LNCaP clone FGC (cell line): ENCODE results near the gene CSNK1G3.
A peak's percentile ranks its signal among the peaks of the same experiment; 100 is the strongest.
"Not testable (repeated sequence)": the region's sequence is repeated elsewhere in the genome, so short reads cannot be mapped to it uniquely, and the experiment has no call there.

Source experiments
- DNase-seq: peaks from one replicate; pipeline ENCODE4 v3.0.0-alpha.2; 2011; ENCODE audit warnings: low read depth
- H3K4me3 ChIP-seq: 2 replicates; pipeline ENCODE4 v1.5.1; 2011; ENCODE audit warnings: mild to moderate bottlenecking, low read depth, low read length, control low read depth
- TF ChIP-seq, protein P1 (sequence below): IDR thresholded peaks from 2 replicates; pipeline ENCODE4 v1.5.1; 2012; ENCODE audit warnings: mild to moderate bottlenecking; ENCODE audit not compliant: control insufficient read depth, insufficient read depth; ENCODE audit errors: extremely low read depth

Gene CSNK1G3

DNA sequence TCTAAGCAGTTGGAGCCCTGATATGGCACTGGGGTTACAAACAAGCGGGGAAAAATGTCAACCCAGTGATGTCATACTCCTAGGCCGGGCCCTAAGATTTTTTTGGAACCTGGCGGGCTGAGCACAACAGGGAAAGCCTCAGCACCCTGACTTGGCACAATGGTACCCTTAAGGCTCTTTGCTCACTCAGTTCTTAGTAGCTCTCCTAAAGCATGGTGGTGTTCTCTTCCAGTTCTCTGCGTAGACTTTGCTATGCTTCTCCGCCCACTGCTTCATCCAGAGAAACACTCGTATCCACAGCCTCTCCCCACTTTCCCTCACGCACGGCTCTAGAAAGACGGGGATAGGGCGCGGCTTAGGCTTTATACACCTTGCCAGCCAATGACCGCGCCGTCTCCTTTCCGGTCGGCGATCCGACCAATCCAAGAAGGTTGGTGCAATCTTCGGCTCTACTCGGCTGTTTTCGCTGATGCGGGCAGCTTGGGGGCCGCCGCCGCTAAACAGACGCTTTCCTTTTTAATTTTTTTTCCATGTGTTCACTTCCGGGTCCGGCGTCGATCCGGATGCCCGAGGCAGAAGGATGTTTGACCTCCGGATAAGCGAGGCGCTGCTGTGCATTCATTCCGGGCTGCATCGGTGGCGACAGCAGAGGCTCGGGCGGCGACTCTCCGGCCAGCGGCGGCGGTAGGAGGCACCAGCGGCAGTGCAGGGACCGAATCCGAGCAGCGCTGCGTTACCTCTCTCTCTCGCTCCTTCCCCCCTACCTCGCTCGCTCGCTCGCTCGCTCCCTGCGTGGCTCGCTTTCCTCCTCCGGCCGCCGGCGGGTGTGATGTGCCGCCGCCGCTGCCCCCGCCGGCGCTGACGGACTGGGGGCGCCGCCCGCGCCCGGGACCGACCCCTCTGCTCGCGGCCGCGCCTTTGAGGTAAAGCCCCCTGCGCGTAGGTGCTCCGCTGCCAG is at the start of gene CSNK1G3:
Gene CSNK1G3 (plus strand): TSS at position 530 of the 958 bp plus-strand sequence. CDS start 33,487 bp downstream, outside the sequence.
- DNase-seq, result peak; percentile 93
- TF ChIP-seq, protein P1, sequence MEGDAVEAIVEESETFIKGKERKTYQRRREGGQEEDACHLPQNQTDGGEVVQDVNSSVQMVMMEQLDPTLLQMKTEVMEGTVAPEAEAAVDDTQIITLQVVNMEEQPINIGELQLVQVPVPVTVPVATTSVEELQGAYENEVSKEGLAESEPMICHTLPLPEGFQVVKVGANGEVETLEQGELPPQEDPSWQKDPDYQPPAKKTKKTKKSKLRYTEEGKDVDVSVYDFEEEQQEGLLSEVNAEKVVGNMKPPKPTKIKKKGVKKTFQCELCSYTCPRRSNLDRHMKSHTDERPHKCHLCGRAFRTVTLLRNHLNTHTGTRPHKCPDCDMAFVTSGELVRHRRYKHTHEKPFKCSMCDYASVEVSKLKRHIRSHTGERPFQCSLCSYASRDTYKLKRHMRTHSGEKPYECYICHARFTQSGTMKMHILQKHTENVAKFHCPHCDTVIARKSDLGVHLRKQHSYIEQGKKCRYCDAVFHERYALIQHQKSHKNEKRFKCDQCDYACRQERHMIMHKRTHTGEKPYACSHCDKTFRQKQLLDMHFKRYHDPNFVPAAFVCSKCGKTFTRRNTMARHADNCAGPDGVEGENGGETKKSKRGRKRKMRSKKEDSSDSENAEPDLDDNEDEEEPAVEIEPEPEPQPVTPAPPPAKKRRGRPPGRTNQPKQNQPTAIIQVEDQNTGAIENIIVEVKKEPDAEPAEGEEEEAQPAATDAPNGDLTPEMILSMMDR, result no peak; the same call in 1 of the 2 replicates
- H3K4me3 ChIP-seq, result peak within 1 kb of the TSS; percentile 70

DNA sequence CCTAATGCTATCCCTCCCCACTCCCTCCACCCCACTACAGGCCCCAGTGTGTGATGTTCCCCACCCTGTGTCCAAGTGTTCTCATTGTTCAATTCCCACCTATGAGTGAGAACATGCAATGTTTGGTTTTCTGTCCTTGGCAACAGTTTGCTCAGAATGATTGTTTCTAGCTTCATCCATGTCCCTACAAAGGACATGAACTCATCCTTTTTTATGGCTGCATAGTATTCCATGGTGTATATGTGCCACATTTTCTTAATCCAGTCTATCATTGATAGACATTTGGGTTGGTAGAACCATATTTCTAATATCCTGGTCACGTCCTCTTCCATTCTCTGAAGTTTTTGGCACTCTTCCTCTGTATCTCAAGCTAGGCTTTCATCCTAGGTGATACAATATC is 45.1 kb upstream of the CSNK1G3 start:
- DNase-seq, H3K4me3 ChIP-seq: not testable (repeated sequence)

DNA sequence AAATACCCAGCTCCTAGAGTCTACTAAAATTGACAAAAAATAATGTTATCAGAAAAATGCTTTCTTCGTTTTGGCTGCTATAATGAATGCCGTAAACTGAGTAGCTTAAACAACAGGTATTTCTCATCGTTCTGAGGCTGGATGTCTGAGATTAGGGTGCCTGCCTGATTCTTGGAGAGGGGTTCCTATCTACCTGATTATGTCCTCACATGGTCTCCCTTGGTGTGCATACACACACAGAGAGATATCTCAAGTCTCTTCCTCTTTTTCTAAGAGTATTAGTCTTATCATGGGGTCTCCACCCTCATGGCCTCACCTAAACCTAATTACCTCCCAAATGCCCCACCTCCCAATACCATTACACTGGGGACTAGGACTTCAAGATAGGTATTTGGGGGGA is 40.6 kb upstream of the CSNK1G3 start:
- H3K4me3 ChIP-seq, result no peak overlapping the region
- TF ChIP-seq, protein P1, result no peak
- no peak for DNase-seq

DNA sequence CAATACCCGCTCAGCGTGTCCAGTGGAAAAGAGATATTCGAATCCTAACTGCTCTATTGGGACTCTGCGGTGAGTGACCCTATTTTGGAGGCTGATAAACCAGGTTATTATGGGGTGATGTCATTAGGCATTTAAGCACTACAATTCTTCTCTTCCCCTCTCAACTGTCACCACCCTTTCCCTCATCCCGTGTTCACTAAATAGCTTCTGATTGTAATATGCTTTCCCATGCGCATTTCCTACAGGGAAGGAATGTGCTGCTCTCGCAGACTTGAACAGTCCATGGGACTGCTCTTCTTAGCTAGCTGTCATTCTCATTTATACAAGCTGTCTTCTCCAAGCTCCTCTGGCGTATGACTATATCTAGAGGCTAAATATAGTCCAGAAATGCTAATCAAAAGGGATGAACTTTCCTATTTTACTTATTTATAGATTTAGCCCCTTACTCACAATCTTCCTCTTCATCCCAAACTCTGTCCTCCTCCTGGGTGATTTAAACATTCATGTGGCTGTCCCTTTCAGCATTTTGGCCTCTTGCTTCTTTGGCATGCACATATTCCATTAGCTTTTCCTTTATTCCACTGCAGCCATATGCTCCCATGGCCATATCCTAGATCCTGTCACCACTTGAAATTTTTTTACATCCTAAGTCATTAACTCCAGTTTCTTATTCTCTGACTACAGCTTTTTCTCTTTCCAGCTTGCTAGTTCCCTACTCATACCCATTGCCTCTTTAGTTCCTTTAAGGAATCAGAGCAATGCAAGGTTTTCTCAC is 39.6 kb upstream of the CSNK1G3 start:
- TF ChIP-seq, protein P1, result no peak
- DNase-seq, result no peak
- no peak overlapping the region for H3K4me3 ChIP-seq

DNA sequence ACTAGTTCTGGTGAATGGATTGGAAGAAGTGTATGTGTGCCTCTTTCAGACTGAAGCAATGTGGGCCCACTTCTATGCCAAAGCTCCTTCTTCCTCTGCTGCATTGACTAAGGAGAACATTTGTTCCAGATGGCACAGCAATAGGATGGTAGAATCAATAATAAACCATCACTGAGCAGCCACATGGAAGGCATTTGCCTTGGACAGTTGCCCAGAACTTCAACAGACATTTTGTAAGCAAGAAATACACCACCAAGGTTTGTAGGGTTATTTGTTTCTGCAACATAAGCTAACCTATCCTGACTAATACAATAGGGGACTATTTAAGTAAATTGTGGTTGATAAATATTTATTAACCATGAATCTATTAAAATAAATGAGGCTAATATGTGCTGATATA is 37.7 kb upstream of the CSNK1G3 start:
- DNase-seq, result no peak
- TF ChIP-seq, protein P1, result no peak
- H3K4me3 ChIP-seq, result no peak overlapping the region

DNA sequence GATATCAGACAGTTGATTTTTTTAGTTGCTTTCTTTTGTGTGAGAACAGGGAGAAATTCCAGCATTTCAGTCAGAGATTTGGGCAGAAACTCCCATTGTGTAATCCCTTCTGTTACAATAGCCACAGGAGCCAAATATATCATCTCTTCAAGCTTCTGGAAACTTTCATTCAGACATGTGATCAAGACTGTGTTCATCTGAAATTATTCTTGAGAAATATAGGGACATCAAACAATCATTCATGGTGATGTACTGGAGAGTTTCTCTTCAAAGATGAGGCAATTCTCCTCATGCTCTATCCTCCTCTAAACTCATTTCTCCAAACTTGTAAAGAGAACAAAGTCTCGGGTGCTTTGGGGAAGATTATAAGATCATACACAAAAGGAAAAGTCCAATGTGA is 35.2 kb upstream of the CSNK1G3 start:
- TF ChIP-seq, protein P1, result no peak
- no peak overlapping the region for H3K4me3 ChIP-seq
- DNase-seq, result no peak

DNA sequence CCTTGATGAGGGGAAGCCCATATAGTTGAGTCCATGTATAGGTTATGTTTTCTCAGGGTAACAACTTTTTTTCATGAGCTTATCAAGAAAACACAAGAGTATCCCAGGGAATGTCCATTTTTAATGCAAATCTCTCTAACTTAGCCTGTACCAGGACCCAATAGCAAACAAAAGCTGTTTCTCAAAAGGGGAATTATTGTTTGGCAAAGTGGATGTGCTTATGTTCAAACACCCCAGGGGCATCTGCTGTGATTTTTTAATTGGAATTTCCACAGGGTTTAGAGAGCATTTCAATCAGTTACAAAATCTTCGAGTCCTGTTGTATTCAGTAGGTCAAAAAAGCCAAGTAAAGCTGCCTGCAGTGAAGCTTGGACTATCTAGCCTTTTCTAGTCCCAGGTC is 33.4 kb upstream of the CSNK1G3 start:
- H3K4me3 ChIP-seq, result no peak overlapping the region
- TF ChIP-seq, protein P1, result no peak
- DNase-seq, result no peak
